ENCODE data around the gene PLCH2.

DNA sequence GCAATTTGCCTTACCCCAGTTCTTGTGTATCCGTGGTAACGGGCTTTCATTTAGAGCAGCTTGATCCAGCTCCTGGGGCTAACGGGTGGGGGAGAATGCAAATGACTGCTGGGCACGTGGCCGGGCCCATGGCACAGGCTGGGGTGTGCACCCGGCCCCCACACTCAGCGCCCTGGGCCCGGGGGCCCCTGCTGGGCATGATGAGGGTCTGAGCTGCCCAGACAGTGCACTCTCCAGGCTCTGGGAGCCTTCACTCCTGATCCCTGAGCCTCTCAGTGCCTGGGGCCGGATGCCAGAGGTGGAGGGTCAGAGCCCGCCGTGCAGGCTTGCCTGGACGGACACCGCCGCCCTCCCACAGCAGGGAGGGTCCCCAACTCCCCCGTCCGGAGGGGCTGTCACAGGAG is 43.6 kb upstream of the PLCH2 start:
- TF ChIP-seq, protein P1, sequence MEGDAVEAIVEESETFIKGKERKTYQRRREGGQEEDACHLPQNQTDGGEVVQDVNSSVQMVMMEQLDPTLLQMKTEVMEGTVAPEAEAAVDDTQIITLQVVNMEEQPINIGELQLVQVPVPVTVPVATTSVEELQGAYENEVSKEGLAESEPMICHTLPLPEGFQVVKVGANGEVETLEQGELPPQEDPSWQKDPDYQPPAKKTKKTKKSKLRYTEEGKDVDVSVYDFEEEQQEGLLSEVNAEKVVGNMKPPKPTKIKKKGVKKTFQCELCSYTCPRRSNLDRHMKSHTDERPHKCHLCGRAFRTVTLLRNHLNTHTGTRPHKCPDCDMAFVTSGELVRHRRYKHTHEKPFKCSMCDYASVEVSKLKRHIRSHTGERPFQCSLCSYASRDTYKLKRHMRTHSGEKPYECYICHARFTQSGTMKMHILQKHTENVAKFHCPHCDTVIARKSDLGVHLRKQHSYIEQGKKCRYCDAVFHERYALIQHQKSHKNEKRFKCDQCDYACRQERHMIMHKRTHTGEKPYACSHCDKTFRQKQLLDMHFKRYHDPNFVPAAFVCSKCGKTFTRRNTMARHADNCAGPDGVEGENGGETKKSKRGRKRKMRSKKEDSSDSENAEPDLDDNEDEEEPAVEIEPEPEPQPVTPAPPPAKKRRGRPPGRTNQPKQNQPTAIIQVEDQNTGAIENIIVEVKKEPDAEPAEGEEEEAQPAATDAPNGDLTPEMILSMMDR (IDR thresholded peaks at IDR 0.05; ENCODE audit: low read depth, low read length, poor library complexity, severe bottlenecking), result no peak
- no peak for TF ChIP-seq EZH2phosphoT487 (IDR thresholded peaks at IDR 0.05; ENCODE audit: borderline replicate concordance, low read length)

Measured in DOHH2 (cell line).